Activated CD4-positive, alpha-beta T cell treated with anti-CD3 and anti-CD28 coated beads for 36 hours (primary cell): Measurements from ENCODE around the gene ERICH2. TPM values are rescaled to one million over a fixed set of nuclear protein-coding genes. Genes with fewer than 3 reads are reported as not detected.

ENCODE experiments used
- ATAC-seq: fragments of 200-7000 bp; cut with Tn5 transposase; one replicate; pipeline ENCODE4 v1.10.0; 2021; ENCODE audit warnings: mild to moderate bottlenecking, moderate library complexity
- CTCF ChIA-PET: fragments of 350-600 bp; sonication (Branson Sonifier 250); formaldehyde crosslinking; loops from one replicate; lab custom pipeline; 2021; ENCODE audit warnings: antibody characterized with exemption; lab: Charles Lee
- POLR2A ChIA-PET: fragments of 350-600 bp; sonication (Branson Sonifier 250); formaldehyde crosslinking; loops from one replicate; lab custom pipeline; 2021; ENCODE audit warnings: antibody characterized with exemption, inconsistent platforms; lab: Charles Lee
- DNase-seq: peaks from one replicate; pipeline ENCODE4 v3.0.0-alpha.2; 2020
- H3K27ac Mint-ChIP-seq: one replicate; pipeline ENCODE4 v1.8.0; 2021; ENCODE audit warnings: mixed read lengths
- H3K27me3 Mint-ChIP-seq: one replicate; pipeline ENCODE4 v1.8.0; 2021; ENCODE audit warnings: mixed read lengths
- H3K36me3 Mint-ChIP-seq: one replicate; pipeline ENCODE4 v1.8.0; 2021; ENCODE audit warnings: low read depth, mixed read lengths
- H3K4me1 Mint-ChIP-seq: one replicate; pipeline ENCODE4 v1.8.0; 2021; ENCODE audit warnings: mixed read lengths
- H3K4me3 Mint-ChIP-seq: one replicate; pipeline ENCODE4 v1.8.0; 2021; ENCODE audit warnings: mild to moderate bottlenecking, moderate library complexity, mixed read lengths
- H3K9me3 Mint-ChIP-seq: one replicate; pipeline ENCODE4 v1.8.0; 2021; ENCODE audit warnings: low read depth, mixed read lengths
- intact Hi-C, 2 experiments: fragments of 100-400 bp; cut with DNase I in 1 of 2; cut with micrococcal nuclease in 1 of 2; formaldehyde crosslinking; loops; one replicate each; pipeline versions ENCODE4 v1.14.2 to v1.15.1; 2022 to 2024; cut with DNase I, micrococcal nuclease
- total RNA-seq, 2 experiments: library from RNA; stranded (reverse); gene quantifications; one replicate each; pipeline ENCODE4 v1.2.3, GENCODE V29; 2021

ERICH2 gene
- total RNA-seq, 2 experiments from 2014 or later, result not detected

DNA sequence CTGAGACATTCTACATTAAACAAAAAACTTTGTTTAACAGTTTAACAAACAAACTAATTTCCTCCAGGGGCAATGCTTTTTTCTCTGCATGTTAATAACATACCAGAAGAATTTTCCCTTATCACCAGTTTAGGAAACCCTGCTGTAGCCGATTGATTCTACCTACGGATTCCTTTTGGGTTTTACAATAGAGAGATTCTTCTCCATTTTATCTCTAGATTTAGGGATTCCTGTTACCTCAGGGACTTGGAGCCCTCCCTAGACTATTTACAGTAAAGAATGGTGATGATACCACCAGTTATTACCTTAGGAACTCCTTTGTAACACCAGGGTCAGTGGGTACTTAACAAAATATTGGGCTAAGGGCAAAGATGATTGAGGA lies 5.3 kb upstream of the ERICH2 start:
- intact Hi-C loops, result no loop called here
- ATAC-seq (no peak), DNase-seq (no peak)
- H3K4me3 Mint-ChIP-seq, result no peak overlapping the region
- no peaks in the 10 kb centered on the region for H3K9me3 Mint-ChIP-seq
- no peak overlapping the region for H3K27ac Mint-ChIP-seq
- CTCF ChIA-PET, result interaction anchor here (0.6 kb wide), 1 partner anchor 415 kb away, joined by 3 read pairs; no protein-coding TSS in a partner anchor
- H3K36me3 Mint-ChIP-seq, result no peaks in the 10 kb centered on the region
- H3K27me3 Mint-ChIP-seq, result no peaks in the 10 kb centered on the region
- peaks cover 12% of the 10 kb centered on the region for H3K4me1 Mint-ChIP-seq
- POLR2A ChIA-PET, result no interaction called here

- H3K27me3 Mint-ChIP-seq, result peaks cover 4% of the 10 kb centered on the region
- POLR2A ChIA-PET, result no interaction called here
- no peaks in the 10 kb centered on the region for H3K9me3 Mint-ChIP-seq
- H3K36me3 Mint-ChIP-seq, result no peaks in the 10 kb centered on the region
- H3K4me1 Mint-ChIP-seq, result peaks cover 20% of the 10 kb centered on the region
- ATAC-seq, result no peak
- CTCF ChIA-PET, result no interaction called here
- DNase-seq, result no peak
- H3K27ac Mint-ChIP-seq, result no peak overlapping the region
- H3K4me3 Mint-ChIP-seq, result no peak overlapping the region
- intact Hi-C loops, result no loop called here
These were observed 3.5 kb upstream of the ERICH2 start for GRCh38 chr2:170766693-170767092.

DNA sequence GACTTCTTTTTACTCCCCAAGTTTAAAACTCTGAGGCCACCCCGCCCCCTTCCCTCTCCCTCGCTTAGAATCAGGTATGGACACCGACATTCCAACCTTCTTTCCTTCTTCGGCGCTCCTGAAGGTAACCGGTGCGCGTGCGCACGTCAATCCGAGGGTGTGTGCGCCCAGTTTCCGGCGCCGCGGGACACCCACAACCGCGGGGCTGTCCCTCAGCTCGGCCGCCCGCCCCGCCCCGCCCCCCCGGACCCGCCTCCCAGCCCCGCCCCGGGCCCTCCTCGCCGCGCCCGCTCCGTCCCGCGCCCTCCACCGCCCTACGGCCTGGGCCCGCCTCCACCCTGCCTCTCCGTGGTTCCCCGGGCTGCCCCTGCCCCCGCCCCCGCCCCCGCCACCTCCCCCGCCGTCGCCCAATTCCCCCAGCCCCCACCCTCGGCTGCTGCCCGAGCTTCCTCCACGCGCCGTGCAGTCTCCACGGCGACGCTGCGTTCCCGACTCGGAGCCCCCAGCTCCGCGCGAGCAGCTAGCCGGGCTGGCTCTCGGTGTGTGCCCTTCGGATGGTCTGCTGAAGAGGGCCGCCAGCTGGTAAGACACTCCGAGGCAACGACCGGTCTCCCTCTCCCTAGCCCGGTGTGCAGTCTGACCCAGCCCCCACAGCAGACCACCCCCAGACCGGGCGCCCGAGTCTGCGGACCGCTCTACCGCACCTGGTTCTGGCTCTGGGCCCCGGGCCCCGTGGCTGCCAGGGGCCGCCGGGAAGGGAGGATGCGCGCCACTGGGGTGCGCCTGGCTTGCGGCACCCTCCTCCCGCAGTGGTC lies 635 bp downstream of the ERICH2 start:
- Mint-ChIP-seq H3K4me3 (peak overlapping the region; percentile 79), H3K27me3 (peaks cover 8% of the 10 kb centered on the region), H3K27ac (peak overlapping the region; percentile 73), H3K9me3 (no peaks in the 10 kb centered on the region), H3K4me1 (peaks cover 13% of the 10 kb centered on the region), H3K36me3 (no peaks in the 10 kb centered on the region)
- ChIA-PET CTCF (interaction anchor here (0.5 to 2.3 kb wide), 12 partner anchors 10 to 779 kb away, joined by 3 to 14 read pairs (median 3); partner anchors contain the start of gene GORASP2), POLR2A (interaction anchor here (0.7 kb wide), 1 partner anchor 52 kb away, joined by 3 read pairs; no protein-coding TSS in a partner anchor)
- intact Hi-C loops, result loop anchor here (1.0 to 10.0 kb wide), 8 partner anchors 44 to 946 kb away; partner anchors contain the start of genes GORASP2 (in 2 of the 2), SP5 (in 2 of the 2), GAD1 (in 1 of the 2) and METTL5 (in 1 of the 2)
- ATAC-seq (peak; percentile 88), DNase-seq (peak; percentile 83)

GRCh38 chr2:170771421-170771937 lies 1.3 kb downstream of the ERICH2 start:
- ATAC-seq, result no peak
- no peaks in the 10 kb centered on the region for H3K36me3 Mint-ChIP-seq
- intact Hi-C loops, result loop anchor here (1.0 to 10.0 kb wide), 5 partner anchors 43 to 947 kb away; partner anchors contain the start of genes GAD1 (in 1 of the 2), GORASP2 (in 1 of the 2), METTL5 (in 1 of the 2) and SP5 (in 1 of the 2)
- H3K9me3 Mint-ChIP-seq, result no peaks in the 10 kb centered on the region
- no peak overlapping the region for H3K27ac Mint-ChIP-seq
- peaks cover 11% of the 10 kb centered on the region for H3K4me1 Mint-ChIP-seq
- H3K27me3 Mint-ChIP-seq, result peaks cover 8% of the 10 kb centered on the region
- ChIA-PET POLR2A (no interaction called here), CTCF (interaction anchor here (0.5 to 2.3 kb wide), 6 partner anchors 15 to 362 kb away, joined by 3 to 14 read pairs (median 3); partner anchors contain the start of genes GAD1 and GORASP2)
- DNase-seq, result no peak
- peak overlapping the region; percentile 79 for H3K4me3 Mint-ChIP-seq

DNA sequence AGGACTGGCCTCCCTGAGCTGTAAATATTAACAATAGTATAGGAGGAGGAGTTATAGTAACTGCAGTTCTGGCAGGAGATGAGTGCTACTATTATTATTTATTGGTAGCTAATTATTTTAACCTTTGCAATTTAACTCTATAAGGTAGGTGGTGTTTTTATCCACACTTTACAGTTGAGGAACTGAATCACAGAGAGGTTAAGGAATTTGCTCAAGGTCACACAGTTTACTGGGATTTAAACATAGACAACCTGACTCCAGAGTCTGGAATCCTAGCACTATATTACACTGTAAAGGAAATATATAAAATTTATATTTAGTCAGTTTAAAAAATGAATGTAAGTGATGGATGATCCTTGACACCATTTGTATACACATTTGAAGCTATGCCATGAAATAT lies 2.1 kb downstream of the ERICH2 start:
- Mint-ChIP-seq H3K27me3 (peaks cover 8% of the 10 kb centered on the region), H3K9me3 (no peaks in the 10 kb centered on the region), H3K36me3 (no peaks in the 10 kb centered on the region), H3K4me1 (peaks cover 9% of the 10 kb centered on the region), H3K4me3 (no peak overlapping the region), H3K27ac (no peak overlapping the region)
- ATAC-seq (no peak), DNase-seq (no peak)
- intact Hi-C loops, result loop anchor here (5.0 to 10.0 kb wide), 3 partner anchors 55 to 947 kb away; partner anchors contain the start of genes GORASP2 (in 1 of the 2), METTL5 (in 1 of the 2), SP5 (in 1 of the 2) and UBR3 (in 1 of the 2)
- CTCF ChIA-PET, result interaction anchor here (0.9 to 1.3 kb wide), 2 partner anchors 44 to 157 kb away, joined by 3 read pairs; partner anchors contain the start of genes GAD1 and GORASP2
- POLR2A ChIA-PET, result no interaction called here

GRCh38 chr2:170774074-170774473 lies 3.9 kb downstream of the ERICH2 start:
- Mint-ChIP-seq H3K36me3 (no peaks in the 10 kb centered on the region), H3K4me3 (no peak overlapping the region), H3K27ac (no peak overlapping the region), H3K4me1 (peaks cover 9% of the 10 kb centered on the region), H3K27me3 (peaks cover 9% of the 10 kb centered on the region), H3K9me3 (no peaks in the 10 kb centered on the region)
- ChIA-PET POLR2A (no interaction called here), CTCF (no interaction called here)
- intact Hi-C loops, result loop anchor here (5.0 to 10.0 kb wide), 3 partner anchors 57 to 949 kb away; partner anchors contain the start of genes GORASP2 (in 1 of the 2), METTL5 (in 1 of the 2), SP5 (in 1 of the 2) and UBR3 (in 1 of the 2)
- no peak for DNase-seq
- no peak for ATAC-seq

DNA sequence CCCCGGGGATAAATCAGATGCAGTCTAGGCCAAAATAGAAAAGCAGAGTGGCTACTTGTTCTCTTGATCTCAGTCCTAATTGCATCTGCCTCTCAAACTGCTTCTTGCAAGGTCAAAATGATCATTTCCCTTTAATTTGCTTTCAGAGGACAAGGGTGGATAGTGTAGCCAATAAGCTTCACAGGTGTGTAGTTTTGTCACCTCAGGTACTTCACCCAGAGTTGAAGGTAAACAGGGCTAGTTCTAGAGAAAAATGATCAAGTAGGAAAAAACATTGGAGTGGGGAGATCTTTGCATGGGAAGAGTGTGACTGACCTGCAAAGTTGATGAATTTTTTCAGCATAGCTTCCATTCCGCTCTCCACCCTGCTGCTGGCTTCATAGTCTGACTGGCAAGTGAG lies 8.7 kb downstream of the ERICH2 start:
- DNase-seq, result no peak
- Mint-ChIP-seq H3K4me3 (no peak overlapping the region), H3K9me3 (no peaks in the 10 kb centered on the region), H3K36me3 (no peaks in the 10 kb centered on the region), H3K27ac (no peak overlapping the region), H3K27me3 (peaks cover 2% of the 10 kb centered on the region), H3K4me1 (no peaks in the 10 kb centered on the region)
- no peak for ATAC-seq
- intact Hi-C loops, result loop anchor here in 1 of 2 experiments (10.0 kb wide), 1 partner anchor 954 kb away; the partner anchor contains the start of genes METTL5 and UBR3
- POLR2A ChIA-PET, result no interaction called here
- CTCF ChIA-PET, result interaction anchor here (0.7 to 1.0 kb wide), 2 partner anchors 37 to 91 kb away, joined by 3 to 4 read pairs; no protein-coding TSS in a partner anchor

- no peak for ATAC-seq
- intact Hi-C loops, result loop anchor here in 1 of 2 experiments (10.0 kb wide), 1 partner anchor 955 kb away; the partner anchor contains the start of genes METTL5 and UBR3
- Mint-ChIP-seq H3K4me3 (no peak overlapping the region), H3K9me3 (no peaks in the 10 kb centered on the region), H3K36me3 (no peaks in the 10 kb centered on the region), H3K4me1 (no peaks in the 10 kb centered on the region), H3K27ac (no peak overlapping the region), H3K27me3 (peaks cover 2% of the 10 kb centered on the region)
- ChIA-PET POLR2A (no interaction called here), CTCF (interaction anchor here (0.7 to 1.0 kb wide), 3 partner anchors 34 to 91 kb away, joined by 3 to 4 read pairs (median 3); no protein-coding TSS in a partner anchor)
- no peak for DNase-seq
These were observed 9.1 kb downstream of the ERICH2 start for GRCh38 chr2:170779304-170779703.

- intact Hi-C loops, result no loop called here
- no peak for DNase-seq
- peaks cover 4% of the 10 kb centered on the region for H3K27me3 Mint-ChIP-seq
- H3K9me3 Mint-ChIP-seq, result no peaks in the 10 kb centered on the region
- H3K36me3 Mint-ChIP-seq, result no peaks in the 10 kb centered on the region
- no peak overlapping the region for H3K4me3 Mint-ChIP-seq
- H3K27ac Mint-ChIP-seq, result no peak overlapping the region
- H3K4me1 Mint-ChIP-seq, result no peaks in the 10 kb centered on the region
- CTCF ChIA-PET, result interaction anchor here (0.6 kb wide), 2 partner anchors 389 to 851 kb away, joined by 4 to 5 read pairs; no protein-coding TSS in a partner anchor
- ATAC-seq, result no peak
- POLR2A ChIA-PET, result no interaction called here
These were observed 12.5 kb downstream of the ERICH2 start for GRCh38 chr2:170782673-170783072.

GRCh38 chr2:170783549-170783948 lies 13.4 kb downstream of the ERICH2 start:
- DNase-seq, result no peak
- Mint-ChIP-seq H3K27me3 (peaks cover 4% of the 10 kb centered on the region), H3K4me1 (no peaks in the 10 kb centered on the region), H3K36me3 (no peaks in the 10 kb centered on the region), H3K9me3 (no peaks in the 10 kb centered on the region), H3K27ac (no peak overlapping the region), H3K4me3 (no peak overlapping the region)
- ChIA-PET POLR2A (no interaction called here), CTCF (interaction anchor here (0.6 to 1.2 kb wide), 3 partner anchors 13 to 133 kb away, joined by 3 to 4 read pairs (median 3); partner anchors contain the start of gene ERICH2)
- no peak for ATAC-seq
- intact Hi-C loops, result no loop called here

DNA sequence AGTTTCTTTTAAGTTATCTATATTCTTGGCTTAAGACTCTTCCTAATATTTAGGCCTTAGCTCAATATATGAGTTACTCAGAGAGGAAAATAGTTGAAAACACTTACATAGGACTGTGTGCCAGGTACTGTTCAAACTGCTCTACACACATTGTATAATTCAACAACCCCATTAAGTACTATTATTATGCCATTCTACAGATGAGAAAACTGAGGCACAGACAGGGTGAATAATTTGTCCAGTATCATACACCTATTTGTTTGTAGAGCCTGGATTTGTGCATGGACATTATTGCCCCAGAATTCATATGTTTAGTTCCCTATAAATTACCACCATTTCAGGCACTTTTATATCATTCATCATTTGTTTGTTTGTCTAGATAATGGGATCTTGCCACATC lies 28.8 kb downstream of the ERICH2 start:
- DNase-seq, result no peak
- Mint-ChIP-seq H3K9me3 (no peaks in the 10 kb centered on the region), H3K4me1 (no peaks in the 10 kb centered on the region), H3K27ac (no peak overlapping the region), H3K4me3 (no peak overlapping the region), H3K27me3 (peaks cover 9% of the 10 kb centered on the region), H3K36me3 (no peaks in the 10 kb centered on the region)
- intact Hi-C loops, result no loop called here
- POLR2A ChIA-PET, result no interaction called here
- CTCF ChIA-PET, result interaction anchor here (0.6 to 0.9 kb wide), 2 partner anchors 74 to 390 kb away, joined by 3 to 5 read pairs; no protein-coding TSS in a partner anchor
- ATAC-seq, result no peak
